Renal cortex interstitium (tissue), 11 donors: Measurements from ENCODE around the gene HMCN1. TPM values are rescaled to one million over a fixed set of nuclear protein-coding genes. Genes with fewer than 3 reads are reported as not detected.

Experiments
- DNase-seq, 11 donors: peaks; one replicate each; pipeline ENCODE4 v3.0.0-alpha.2; 2013; ENCODE audit warnings: low read depth in 9 of 11, low spot score in 4 of 11; ENCODE audit errors: extremely low read depth in 1 of 11
- polyA plus RNA-seq, 3 donors: library from polyadenylated mRNA; unstranded; fragments of 120-200 nt; gene quantifications; one replicate each; pipeline ENCODE4 v1.2.1, GENCODE V29; 2013; ENCODE audit not compliant: insufficient read length in 3 of 3

HMCN1 gene
- polyA plus RNA-seq, 3 donors: 41.2 to 67.3 (median 60.3) TPM

GRCh38 chr1:186086583-186086982 lies 352.4 kb downstream of the HMCN1 start:
- DNase-seq: no peak

GRCh38 chr1:186089940-186090339 lies 355.7 kb downstream of the HMCN1 start:
- no peak for DNase-seq

- DNase-seq: no peak
Measured at GRCh38 chr1:186091222-186091720, 357.1 kb downstream of the HMCN1 start.

- DNase-seq: peak in 2 of 11 donors; percentile 4 to 14
Measured at GRCh38 chr1:186093437-186093836, 359.2 kb downstream of the HMCN1 start.

- DNase-seq: no peak
Measured at GRCh38 chr1:186094172-186094571, 360.0 kb downstream of the HMCN1 start.

- no peak for DNase-seq
Measured at GRCh38 chr1:186099336-186100104, 365.3 kb downstream of the HMCN1 start.

- no peak for DNase-seq
Measured at GRCh38 chr1:186102107-186102506, 367.9 kb downstream of the HMCN1 start.

- DNase-seq: peak in 6 of 11 donors; percentile 9 to 17 (median 14)
Measured at GRCh38 chr1:186102547-186103148, 368.5 kb downstream of the HMCN1 start.

GRCh38 chr1:186104459-186104858 lies 370.3 kb downstream of the HMCN1 start:
- DNase-seq: no peak

- DNase-seq: no peak
Measured at GRCh38 chr1:186112280-186112679, 378.1 kb downstream of the HMCN1 start.

GRCh38 chr1:186113461-186113860 lies 379.3 kb downstream of the HMCN1 start:
- no peak for DNase-seq

GRCh38 chr1:186118724-186119123 lies 384.5 kb downstream of the HMCN1 start:
- DNase-seq: no peak

GRCh38 chr1:186122837-186123236 lies 388.6 kb downstream of the HMCN1 start:
- no peak for DNase-seq

- no peak for DNase-seq
Measured at GRCh38 chr1:186125035-186125434, 390.8 kb downstream of the HMCN1 start.

GRCh38 chr1:186125511-186125910 lies 391.3 kb downstream of the HMCN1 start:
- no peak for DNase-seq

GRCh38 chr1:186129758-186130157 lies 395.6 kb downstream of the HMCN1 start:
- DNase-seq: no peak

- no peak for DNase-seq
Measured at GRCh38 chr1:186139115-186139514, 404.9 kb downstream of the HMCN1 start.

GRCh38 chr1:186139701-186140100 lies 405.5 kb downstream of the HMCN1 start:
- no peak for DNase-seq

- no peak for DNase-seq
Measured at GRCh38 chr1:186142159-186142558, 408.0 kb downstream of the HMCN1 start.

- no peak for DNase-seq
Measured at GRCh38 chr1:186142916-186143315, 408.7 kb downstream of the HMCN1 start.

- DNase-seq: no peak
Measured at GRCh38 chr1:186143481-186143880, 409.3 kb downstream of the HMCN1 start.
